Tibial nerve (tissue), 4 donors: ENCODE measurements around the gene SLC25A21. TPM values are rescaled to one million over a fixed set of nuclear protein-coding genes. Genes with fewer than 3 reads are reported as not detected.
"Not testable (repeated sequence)": the region's sequence is repeated elsewhere in the genome, so short reads cannot be mapped to it uniquely, and the experiment has no call there.

Source experiments
- DNase-seq, 2 donors: peaks; one replicate each; pipeline ENCODE4 v3.0.0-alpha.2; 2019; ENCODE audit warnings: low spot score in 2 of 2
- H3K27ac ChIP-seq, 4 donors: fragments of 200-600 bp; sonication (generic) in 3 of 4; one replicate each; pipeline ENCODE4 v1.5.1; 2017 to 2019; ENCODE audit warnings: mild to moderate bottlenecking in 1 of 4
- H3K27me3 ChIP-seq, 2 donors: fragments of 200-600 bp; sonication (generic) in 1 of 2; one replicate each; pipeline versions ENCODE4 v1.5.1 to v1.6.0; 2017 to 2019
- H3K36me3 ChIP-seq, 3 donors: fragments of 200-600 bp; sonication (generic); one replicate each; pipeline ENCODE4 v1.5.1; 2018 to 2019
- H3K4me1 ChIP-seq, 4 donors: fragments of 200-600 bp; sonication (generic) in 3 of 4; one replicate each; pipeline ENCODE4 v1.5.1; 2017 to 2019
- H3K4me3 ChIP-seq, 4 donors: fragments of 200-600 bp; sonication (generic) in 3 of 4; one replicate each; pipeline ENCODE4 v1.5.1; 2017 to 2019; ENCODE audit warnings: mild to moderate bottlenecking in 1 of 4, moderate library complexity in 1 of 4
- H3K9me3 ChIP-seq, 4 donors: fragments of 200-600 bp; sonication (generic) in 3 of 4; one replicate each; pipeline ENCODE4 v1.5.1; 2017 to 2019
- CTCF ChIP-seq, 5 experiments: fragments of 200-600 bp in 3 of 5; fragments of 450-650 bp in 2 of 5; sonication (generic) in 3 of 5; IDR thresholded peaks; one replicate each; pipeline ENCODE4 v1.5.1; 2016 to 2019; ENCODE audit warnings: antibody characterized with exemption in 5 of 5, mild to moderate bottlenecking in 3 of 5, moderate library complexity in 2 of 5
- EP300 ChIP-seq, 2 donors: sonication (generic); formaldehyde crosslinking; IDR thresholded peaks; one replicate each; pipeline ENCODE4 v1.6.1; 2017; ENCODE audit warnings: antibody characterized with exemption in 2 of 2, mild to moderate bottlenecking in 1 of 2
- POLR2A ChIP-seq, 2 donors: fragments of 450-650 bp; IDR thresholded peaks; one replicate each; pipeline ENCODE4 v1.6.1; 2017; ENCODE audit warnings: antibody characterized with exemption in 2 of 2, mild to moderate bottlenecking in 2 of 2, moderate library complexity in 2 of 2
- WGBS, 2 donors: methylation state at CpG; one replicate each; pipeline ENCODE4 v1.1.5; 2018; 5-methylcytosine and 5-hydroxymethylcytosine counted together
- total RNA-seq, 4 donors: library from RNA; depleted of rRNA; stranded (reverse); fragments of >200 nt; gene quantifications; one replicate each; pipeline ENCODE4 v1.1.0, GENCODE V29; 2016

The SLC25A21 gene
- total RNA-seq, 4 donors from 2014 or later: 0.30 to 0.98 (median 0.42) TPM; not detected in 1

GRCh38 chr14:37181441-37181840, 9.0 kb upstream of the SLC25A21 start:
- Histone ChIP-seq H3K4me1 (no peaks in the 10 kb centered on the region), H3K27me3 (no peaks in the 10 kb centered on the region), H3K27ac (no peak overlapping the region), H3K4me3 (no peak overlapping the region), H3K36me3 (no peaks in the 10 kb centered on the region), H3K9me3 (no peaks in the 10 kb centered on the region)
- no peak for DNase-seq
- TF ChIP-seq EP300 (IDR thresholded peaks at IDR 0.05) (no peak), CTCF (IDR thresholded peaks at IDR 0.05) (no peak), POLR2A (IDR thresholded peaks at IDR 0.05) (no peak)
- WGBS, 2 donors: 88 to 89% methylated on average over 6 of the region's 6 CpGs

DNA sequence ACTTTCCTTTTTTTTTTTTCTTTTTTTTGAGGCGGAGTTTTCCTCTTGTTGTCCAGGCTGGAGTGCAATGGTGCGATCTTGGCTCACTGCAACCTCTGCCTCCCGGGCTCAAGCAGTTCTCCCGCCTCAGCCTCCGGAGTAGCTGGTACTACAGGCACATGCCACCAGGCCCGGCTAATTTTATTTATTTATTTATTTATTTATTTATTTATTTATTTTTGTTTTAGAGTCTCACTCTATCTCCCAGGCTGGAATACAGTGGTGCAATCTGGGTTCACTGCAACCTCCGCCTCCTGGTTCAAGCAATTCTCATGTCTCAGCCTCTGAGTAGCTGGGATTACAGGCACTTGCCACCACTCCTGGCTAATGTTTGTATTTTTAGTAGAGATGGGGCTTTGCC, 8.5 kb upstream of the SLC25A21 start:
- WGBS, 2 donors: 95 to 96% methylated on average over 7 of the region's 7 CpGs
- DNase-seq, H3K9me3 ChIP-seq, H3K36me3 ChIP-seq, H3K27me3 ChIP-seq, H3K27ac ChIP-seq, H3K4me3 ChIP-seq, H3K4me1 ChIP-seq: not testable (repeated sequence)

GRCh38 chr14:37179896-37180502, 7.6 kb upstream of the SLC25A21 start:
- Histone ChIP-seq H3K27me3 (no peaks in the 10 kb centered on the region), H3K9me3 (no peaks in the 10 kb centered on the region), H3K4me3 (no peak overlapping the region), H3K4me1 (no peaks in the 10 kb centered on the region), H3K36me3 (no peaks in the 10 kb centered on the region), H3K27ac (no peak overlapping the region)
- no peak for TF ChIP-seq CTCF (IDR thresholded peaks at IDR 0.05)
- TF ChIP-seq POLR2A (IDR thresholded peaks at IDR 0.05): no peak
- no peak for TF ChIP-seq EP300 (IDR thresholded peaks at IDR 0.05)
- 84 to 88% methylated on average over 4 of the region's 4 CpGs for WGBS, 2 donors
- DNase-seq: no peak

DNA sequence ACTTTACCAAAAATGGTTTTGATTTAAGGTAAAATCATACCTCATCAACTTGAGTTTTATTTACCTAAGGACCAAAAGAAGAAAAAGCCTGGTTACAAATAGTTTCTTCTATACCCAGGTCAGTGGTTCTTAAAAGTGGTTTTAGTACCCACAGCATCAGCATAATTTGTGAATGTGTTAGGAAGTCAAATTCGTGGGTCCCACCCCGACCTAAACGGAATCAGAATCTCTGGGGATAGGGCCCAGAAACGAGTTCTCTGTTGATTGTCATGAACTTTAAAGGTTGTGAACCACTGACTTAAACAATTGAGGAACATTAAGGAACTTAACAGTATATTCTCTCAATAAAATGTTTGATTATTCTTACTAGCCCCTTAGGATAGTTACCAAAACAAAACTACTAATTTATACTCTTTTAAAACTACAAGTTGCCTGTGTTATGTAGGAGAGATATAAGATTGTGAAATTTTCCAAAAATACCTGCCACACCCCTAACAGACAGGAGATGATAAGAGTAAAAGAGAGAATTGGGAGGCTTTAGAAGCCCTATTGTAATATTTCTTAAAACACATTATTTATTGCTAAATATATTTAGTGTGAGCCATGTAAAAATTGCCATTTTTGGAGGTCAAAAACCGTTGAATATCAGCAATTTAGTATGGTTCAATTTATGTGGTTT, 669 bp upstream of the SLC25A21 start:
- Histone ChIP-seq H3K27ac (peak overlapping the region in 3 of 4 donors; percentile 89 to 92 (median 91)), H3K36me3 (no peaks in the 10 kb centered on the region), H3K4me3 (peak overlapping the region; percentile 74 to 84 (median 78)), H3K27me3 (no peaks in the 10 kb centered on the region), H3K4me1 (peaks cover 0 to 27% (median 8%) of the 10 kb centered on the region in 4 donors), H3K9me3 (no peaks in the 10 kb centered on the region)
- DNase-seq: no peak
- no peak for TF ChIP-seq EP300 (IDR thresholded peaks at IDR 0.05)
- TF ChIP-seq POLR2A (IDR thresholded peaks at IDR 0.05): no peak
- WGBS, 2 donors: 42 to 55% methylated on average over 5 of the region's 5 CpGs

DNA sequence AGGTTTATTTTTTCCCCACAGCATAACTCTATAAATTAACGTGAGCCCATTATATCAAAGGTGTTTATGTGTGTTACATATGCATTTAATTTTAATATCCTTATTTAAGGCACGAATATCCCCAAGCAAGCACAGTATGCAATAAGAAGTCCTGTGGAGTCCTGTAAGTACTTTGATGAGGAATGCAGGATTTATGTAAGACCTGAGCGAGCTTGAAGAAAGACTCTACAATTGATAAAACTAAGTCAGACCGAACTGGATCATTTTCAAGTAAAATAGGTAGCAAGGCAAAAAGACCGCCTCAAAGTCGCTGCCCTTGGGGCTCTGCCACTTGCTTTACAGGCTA, 755 bp downstream of the SLC25A21 start:
- Histone ChIP-seq H3K4me1 (peaks cover 0 to 27% (median 8%) of the 10 kb centered on the region in 4 donors), H3K27ac (peak overlapping the region; percentile 89 to 92 (median 90)), H3K9me3 (no peaks in the 10 kb centered on the region), H3K27me3 (no peaks in the 10 kb centered on the region), H3K4me3 (peak overlapping the region; percentile 74 to 84 (median 78)), H3K36me3 (no peaks in the 10 kb centered on the region)
- 5% methylated on average over 6 of the region's 6 CpGs for WGBS, 2 donors
- TF ChIP-seq EP300 (IDR thresholded peaks at IDR 0.05): no peak
- TF ChIP-seq CTCF (IDR thresholded peaks at IDR 0.05): no peak
- no peak for TF ChIP-seq POLR2A (IDR thresholded peaks at IDR 0.05)
- no peak for DNase-seq

DNA sequence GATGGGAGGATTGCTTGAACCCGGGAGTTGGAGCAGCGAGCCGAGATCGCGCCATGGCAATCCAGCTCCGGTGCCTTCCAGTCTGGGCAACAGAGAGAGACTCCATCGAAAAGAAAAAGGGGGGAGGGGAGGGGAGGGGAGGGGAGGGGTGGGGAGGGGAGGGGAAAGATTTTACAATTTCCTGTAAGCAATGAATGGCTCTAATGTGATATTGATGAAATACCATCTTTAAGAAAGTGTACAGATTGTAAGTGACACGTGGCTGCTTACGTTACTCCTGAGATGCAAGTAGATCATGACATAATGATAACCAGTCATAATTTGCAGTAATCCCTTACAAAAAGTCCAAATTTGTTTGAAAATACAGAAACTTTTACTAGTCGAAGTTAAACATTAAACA, 1.4 kb downstream of the SLC25A21 start:
- TF ChIP-seq POLR2A (IDR thresholded peaks at IDR 0.05): no peak
- no peak for TF ChIP-seq EP300 (IDR thresholded peaks at IDR 0.05)
- no peak for TF ChIP-seq CTCF (IDR thresholded peaks at IDR 0.05)
- 77 to 78% methylated on average over 10 of the region's 10 CpGs for WGBS, 2 donors
- no peak overlapping the region for H3K4me3 ChIP-seq
- no peak for DNase-seq
- no peak overlapping the region for H3K27ac ChIP-seq
- H3K4me1 ChIP-seq: peaks cover 0 to 27% (median 8%) of the 10 kb centered on the region in 4 donors
- H3K27me3 ChIP-seq: no peaks in the 10 kb centered on the region
- H3K36me3 ChIP-seq: no peaks in the 10 kb centered on the region
- H3K9me3 ChIP-seq: no peaks in the 10 kb centered on the region
